GM21381 (cell line): Measurements from ENCODE around the gene SEMA3C.

Source experiments
- ATAC-seq: cut with Tn5 transposase; IDR thresholded peaks from one replicate; pipeline ENCODE4 v1.9.1; 2021; ENCODE audit warnings: mild to moderate bottlenecking, moderate library complexity; ENCODE audit not compliant: unreplicated experiment

Gene SEMA3C

DNA sequence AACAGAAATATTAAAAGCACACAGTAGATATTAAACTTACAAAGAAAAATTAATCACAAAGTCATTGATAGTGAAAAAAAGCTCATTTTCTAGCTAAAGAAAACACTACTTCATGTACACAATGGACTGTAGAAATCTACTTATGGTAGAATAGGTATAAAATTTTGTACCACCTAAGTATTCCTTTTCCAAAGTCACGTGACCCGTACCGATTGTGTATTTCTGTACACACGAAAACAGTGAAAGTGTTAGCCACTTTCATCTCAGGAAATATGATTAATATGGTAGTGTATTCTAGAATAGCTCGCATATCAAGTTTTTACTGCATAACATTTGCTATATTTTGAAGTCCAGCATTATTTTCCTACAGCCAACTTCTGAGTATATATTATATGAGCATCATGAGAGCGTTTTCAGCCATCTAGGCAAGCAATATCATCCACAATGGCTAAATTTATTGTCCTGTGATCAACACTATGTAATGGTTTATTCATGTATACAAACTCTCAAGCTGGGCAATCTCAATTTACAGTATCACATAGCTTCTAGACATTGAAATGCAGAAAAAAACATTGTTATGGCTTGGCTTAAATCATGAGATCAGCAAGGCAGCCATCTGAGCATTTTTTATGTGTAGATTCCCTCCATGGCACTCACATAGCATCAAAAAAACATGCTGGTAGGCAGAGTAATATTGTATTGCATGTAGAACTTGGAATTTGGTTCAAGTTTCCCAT lies 165.7 kb downstream of the SEMA3C start:
- no peak for ATAC-seq

DNA sequence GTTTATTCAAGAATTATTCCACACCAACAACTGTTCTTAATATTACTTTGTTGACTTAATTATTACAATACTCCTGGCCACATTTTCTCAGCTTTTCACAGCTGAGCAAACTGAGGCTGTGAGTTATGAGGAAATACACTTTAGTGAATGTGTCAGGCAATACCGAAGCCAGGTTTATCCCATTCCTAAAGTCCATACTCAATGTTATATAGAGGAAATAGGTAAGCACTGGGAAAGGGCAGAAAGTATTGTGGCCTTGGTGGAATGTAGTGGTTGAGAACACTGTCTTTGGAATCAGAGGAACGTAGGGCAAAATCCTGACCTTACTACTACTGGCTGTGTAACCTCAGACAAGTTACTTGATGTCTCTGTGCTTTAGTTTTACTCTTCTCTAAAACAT lies 169.6 kb downstream of the SEMA3C start:
- ATAC-seq, result no peak

DNA sequence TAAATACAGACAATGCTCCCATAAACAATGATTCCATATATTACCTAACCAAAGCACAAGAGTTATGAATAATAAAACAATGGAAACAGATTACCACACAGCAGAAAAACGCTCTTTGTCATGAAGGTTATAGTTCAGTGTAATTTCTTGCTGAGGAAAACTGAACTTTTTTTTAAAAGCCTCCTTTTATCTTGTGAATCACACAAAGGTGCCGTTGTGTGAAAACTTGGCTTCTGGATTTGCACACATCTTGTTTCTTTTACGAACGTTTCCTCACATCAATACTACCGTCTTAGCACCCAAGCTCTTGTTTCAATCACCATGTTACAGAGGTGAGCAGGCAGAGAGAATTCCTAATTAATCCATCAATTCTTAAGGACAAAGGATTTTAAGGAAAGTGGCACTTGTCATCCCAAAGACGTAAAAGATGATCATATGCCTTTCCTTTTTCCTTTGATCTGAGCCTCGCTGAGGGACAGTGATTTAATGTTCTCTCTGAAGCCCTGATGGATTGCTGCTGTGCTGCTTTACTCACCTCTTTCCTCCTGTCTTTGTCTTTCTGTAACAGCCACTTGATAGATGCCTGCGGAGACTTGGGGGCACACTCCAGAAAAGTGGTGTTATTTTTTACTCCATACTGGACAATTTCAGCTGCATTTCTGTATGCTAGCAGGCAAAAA lies 170.3 kb downstream of the SEMA3C start:
- ATAC-seq, result no peak

DNA sequence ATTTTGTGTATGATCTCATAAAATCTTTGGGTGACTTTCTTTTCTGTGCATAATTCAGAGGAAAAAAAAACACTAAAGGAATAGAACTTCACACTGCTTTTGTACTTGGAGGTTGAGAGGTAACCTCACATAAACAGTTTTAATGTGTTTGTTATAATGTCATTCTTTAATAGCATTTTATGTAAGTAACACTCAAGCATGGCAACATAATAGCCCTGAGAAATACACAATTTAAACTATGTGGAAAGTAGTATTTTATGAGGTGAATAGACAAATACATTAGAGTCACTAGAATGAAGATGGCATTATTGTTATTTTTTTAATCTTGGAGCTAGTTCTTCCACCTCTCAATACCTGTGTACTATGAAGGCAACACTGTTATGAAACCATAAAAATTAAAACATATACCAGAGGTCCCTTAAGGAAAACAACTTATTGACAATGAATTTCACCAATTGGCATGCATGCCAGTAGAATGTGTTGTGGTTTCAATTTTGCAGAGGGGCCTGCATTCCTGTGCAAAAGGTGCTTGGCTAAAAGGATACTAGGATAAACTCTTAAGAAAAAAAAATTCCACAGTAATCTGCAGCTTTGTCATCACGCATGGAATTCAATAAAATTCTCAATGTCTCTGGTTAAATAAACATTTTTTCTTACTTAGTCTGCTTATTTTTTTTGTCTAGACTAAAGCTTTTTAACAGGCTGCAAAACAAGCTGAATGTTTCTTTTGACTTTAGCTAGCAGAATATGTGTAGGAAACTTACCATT lies 177.9 kb downstream of the SEMA3C start:
- ATAC-seq, result no peak

DNA sequence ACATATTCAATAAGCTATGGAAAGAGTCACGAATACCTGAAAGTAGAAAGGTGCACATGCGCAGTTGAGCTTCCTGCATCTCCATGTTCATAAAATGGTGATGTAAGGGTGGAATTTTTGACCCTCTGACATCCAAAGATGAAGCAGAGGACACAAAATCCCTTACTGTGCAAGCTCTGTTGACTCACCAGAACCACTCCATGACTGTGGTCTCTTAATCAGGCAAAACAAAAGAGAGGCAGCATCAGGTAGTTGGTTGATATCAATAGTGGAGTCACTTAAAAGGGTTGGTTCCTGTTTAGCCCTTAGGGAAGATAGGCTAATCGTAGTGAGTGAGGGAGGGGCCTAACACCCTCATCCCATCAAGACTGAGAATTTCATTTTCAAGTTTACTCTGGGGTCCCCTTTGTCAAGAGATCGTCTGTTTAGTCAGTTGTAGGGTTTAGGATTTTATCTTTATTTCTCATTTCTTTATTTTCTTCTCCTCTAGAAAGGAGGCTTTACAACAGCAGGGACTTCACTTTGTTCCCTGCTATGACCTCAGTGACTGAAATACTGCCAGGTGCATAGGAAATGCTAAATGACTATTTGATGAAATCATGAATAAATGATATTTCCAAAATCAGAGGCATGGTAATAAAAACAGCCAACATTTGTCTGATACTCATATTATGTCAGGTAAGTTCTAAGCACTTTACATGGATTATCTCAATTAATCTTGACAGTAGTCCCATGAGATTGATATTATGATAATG lies 182.3 kb downstream of the SEMA3C start:
- no peak for ATAC-seq

DNA sequence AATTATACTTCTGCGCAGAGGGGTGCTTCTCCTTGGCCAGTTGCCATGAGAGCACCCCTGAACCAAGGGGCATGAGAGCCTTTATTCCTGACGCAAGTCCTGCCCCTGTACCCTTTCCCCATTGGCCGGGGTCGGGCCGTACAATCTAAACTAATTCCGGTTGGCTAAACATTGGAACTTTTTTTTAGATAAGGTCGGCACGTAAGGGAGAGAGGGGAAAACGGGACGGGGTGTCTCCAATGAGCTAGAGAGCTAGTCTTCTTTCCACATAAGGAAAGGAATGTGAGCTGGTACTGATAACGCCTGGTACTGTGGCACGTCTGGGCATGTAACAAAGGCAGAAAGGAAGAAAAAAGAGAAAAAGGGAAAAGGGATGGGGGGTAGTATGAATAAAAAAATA lies 183.5 kb downstream of the SEMA3C start:
- ATAC-seq, result no peak

DNA sequence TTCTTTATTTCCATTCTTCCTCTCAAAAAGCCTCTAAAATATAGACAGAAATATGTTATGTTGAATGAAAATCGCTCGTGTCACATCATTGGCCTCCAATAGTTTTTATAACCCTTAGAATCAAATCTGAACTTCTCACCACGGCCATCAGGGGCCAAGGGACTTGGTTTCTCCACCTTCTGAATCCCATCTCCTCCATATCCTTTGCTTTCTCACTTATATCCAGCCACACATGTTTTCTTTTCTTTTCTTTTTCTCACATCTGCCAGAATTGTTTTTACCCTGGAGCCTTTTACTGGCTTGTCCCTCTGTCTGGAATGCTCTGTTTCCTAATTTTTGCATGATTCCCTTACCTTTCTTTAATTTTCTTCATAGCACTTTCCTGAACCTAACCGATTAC lies 184.8 kb downstream of the SEMA3C start:
- no peak for ATAC-seq

DNA sequence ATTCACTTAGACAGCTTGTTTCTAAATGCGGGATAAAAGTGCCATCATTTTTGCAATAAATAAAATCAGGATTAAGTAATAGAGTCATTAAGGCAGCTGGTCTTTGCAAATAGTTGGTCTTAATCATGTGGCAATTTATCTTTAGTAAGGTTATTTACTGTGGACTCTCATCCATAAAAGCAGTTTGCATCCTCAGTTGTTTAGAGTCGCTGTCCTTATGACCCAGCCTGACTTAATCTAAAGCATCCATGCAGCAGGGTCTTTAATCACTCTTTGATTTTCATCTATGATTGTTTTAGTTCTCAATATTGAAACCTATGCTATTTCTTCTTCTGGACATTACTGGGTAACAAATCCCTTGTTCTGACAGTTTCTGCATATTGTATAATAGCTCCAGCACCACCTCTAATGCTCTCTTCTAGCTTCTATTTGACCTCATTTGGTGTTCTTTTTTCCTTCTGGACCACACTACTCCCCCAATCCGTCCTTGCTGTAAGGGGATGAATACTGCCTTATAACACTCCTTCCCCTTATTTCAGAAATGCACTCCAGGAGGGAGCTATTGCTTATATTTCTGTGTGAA lies 185.4 kb downstream of the SEMA3C start:
- no peak for ATAC-seq

DNA sequence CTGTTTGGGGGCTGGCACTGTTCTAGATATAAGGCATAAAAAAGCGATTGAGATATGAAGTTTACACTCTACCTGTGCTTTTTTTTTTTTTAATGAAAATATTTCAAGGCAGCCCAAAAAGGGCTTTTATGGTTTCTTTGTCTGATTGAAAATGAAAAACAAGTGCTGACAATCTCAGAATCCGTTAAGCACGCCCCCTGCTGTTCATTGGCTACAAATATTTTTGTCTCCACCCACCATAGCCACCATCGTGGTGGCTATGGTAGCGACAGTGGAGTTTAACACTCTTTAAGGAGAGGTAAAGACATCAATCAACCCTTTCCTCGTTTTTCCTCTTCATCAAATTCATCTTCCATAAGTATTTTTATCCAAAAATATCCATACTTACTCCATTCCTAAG lies 186.2 kb downstream of the SEMA3C start:
- no peak for ATAC-seq

DNA sequence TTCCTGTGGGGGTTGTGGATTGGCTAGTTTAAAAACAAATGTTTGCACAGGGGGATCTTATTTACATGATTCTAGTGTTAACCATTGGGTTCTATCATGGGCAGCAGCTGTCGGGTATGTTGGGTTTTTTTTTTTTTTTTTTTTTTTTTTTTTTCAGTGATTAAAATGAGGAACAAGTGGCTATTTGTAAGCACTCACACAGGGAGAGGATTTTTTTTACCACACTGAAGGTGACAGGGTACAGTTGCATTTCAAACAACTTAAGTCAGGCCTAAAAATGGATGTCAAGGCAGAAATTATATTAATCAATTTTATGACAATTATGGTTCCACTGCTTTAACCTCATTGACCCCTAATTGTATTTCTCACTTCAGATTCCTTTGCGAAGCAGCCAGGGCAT lies 187.6 kb downstream of the SEMA3C start:
- ATAC-seq, result no peak

DNA sequence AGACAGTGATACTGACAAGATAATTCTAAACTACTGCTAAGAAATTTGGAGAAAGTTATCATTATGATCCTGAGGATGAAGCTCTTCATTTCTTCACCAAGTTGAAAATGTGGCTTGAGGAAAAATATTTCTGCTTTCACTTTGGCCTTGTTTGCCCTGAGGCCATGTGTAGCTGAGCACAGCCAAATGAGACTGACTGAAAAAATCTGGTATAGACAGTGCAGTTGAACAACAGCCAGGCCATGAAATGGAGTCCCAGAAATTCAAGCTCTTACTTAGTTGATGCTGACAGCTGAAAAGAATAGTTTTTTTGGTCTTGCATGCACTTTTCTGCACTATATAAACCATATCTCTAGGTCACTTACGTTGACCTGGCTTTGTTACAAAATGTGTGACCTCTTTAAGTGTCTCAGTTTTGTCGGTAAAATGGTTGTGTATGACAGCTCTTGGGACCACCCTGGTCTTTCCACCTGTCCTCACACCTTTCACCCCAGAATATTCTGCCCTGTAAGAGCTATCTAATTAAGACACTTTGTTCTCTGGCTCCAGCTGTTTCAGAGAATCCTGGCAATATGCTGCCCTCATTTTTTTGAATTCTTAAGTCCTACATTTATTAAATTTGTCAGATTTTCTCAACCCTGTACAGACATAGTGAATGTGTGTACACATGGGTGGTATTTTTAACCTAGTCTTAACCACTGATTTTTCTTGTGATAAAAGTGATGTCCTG lies 189.1 kb downstream of the SEMA3C start:
- no peak for ATAC-seq

DNA sequence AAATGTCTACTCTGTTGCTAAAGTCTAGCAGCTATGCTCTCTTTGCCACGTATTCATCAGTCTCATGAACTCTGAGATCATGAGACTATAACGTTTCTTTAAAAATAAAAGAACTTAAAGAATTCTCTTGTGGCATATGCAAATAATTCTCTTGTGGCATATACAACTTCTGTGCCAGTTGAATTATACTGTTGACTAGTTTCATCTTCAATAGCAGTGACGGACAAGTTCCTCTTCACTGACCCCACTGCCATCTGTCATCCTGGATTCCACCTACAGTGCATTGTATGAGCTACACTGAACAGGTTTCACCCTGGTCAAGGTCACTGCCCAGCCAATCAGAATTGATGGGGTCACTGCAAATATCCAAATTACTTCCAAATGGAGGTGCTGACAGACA lies 192.2 kb downstream of the SEMA3C start:
- no peak for ATAC-seq

DNA sequence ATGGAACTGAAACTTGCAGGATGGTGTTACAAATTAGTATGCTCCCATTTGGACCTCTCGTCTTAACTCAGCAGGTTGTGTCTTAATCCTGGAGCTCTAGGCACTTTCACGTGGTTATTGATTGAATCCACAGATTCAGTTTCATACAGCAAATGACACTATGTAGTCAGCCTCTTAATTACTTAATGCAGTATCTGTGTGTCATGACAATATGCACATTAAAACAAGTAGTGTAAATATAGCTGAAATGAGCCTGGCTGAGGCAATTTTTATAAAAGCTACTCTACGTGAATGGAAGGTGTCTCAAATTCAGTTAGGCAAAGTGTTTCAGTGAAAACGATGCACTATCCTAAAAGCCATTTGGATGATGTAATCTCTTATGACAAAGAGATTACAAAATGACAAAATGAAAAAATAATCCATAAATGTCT lies 193.7 kb downstream of the SEMA3C start:
- ATAC-seq, result no peak

DNA sequence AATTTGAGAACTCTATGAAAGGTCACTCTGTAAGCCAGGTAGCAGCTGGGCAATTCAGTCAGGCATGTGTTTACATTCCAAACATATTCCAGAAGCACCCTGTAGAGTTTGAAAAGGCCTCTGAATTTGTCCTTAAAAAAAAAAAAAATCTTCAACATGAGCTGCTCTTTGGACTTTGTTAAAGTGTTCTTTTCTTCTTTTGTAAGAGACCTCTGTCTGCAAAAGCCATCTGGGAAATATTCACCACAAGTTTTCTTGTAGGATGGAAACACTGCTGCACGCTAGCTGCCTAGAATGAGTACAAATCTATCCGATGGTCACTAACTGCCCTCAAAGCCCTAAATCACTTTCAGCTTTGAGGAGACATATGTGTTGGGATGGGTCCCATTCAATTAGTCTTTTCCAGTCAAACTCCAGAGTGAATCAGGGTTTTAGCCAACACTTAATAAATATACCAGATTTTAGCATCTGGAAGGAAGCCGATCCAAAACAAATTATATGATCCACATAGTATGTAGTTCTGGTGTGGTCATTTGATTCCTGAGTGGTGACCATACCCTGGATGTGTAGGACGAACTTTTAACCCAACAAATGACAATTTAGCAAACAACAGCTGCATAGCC lies 194.5 kb downstream of the SEMA3C start:
- ATAC-seq, result no peak

DNA sequence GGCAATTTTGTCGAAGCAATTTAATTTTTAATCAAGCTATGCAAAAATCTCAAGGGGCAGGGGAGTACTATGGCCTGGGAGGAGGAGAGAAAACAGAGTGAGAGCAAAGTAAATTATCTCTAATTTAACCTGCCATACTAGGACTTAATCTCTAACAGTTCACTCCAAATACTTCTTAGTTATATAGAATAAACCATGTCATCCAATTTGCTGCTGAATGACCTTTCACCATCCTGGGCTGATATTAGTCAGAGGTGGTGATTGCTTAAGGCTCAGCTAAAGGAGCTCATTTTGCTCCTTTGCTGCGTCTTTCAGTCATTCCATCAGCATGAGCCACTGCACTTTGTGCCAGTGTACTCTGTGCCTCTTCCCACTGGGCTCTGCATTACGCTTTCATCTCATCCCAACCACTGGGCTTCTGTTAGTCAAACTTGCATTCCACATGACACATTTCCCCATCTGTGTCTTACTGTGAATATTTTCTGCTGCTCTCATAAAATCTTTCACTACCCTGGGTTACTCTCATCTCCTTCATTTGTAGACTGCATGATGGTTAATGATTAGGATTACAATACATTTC lies 196.1 kb downstream of the SEMA3C start:
- ATAC-seq, result no peak

DNA sequence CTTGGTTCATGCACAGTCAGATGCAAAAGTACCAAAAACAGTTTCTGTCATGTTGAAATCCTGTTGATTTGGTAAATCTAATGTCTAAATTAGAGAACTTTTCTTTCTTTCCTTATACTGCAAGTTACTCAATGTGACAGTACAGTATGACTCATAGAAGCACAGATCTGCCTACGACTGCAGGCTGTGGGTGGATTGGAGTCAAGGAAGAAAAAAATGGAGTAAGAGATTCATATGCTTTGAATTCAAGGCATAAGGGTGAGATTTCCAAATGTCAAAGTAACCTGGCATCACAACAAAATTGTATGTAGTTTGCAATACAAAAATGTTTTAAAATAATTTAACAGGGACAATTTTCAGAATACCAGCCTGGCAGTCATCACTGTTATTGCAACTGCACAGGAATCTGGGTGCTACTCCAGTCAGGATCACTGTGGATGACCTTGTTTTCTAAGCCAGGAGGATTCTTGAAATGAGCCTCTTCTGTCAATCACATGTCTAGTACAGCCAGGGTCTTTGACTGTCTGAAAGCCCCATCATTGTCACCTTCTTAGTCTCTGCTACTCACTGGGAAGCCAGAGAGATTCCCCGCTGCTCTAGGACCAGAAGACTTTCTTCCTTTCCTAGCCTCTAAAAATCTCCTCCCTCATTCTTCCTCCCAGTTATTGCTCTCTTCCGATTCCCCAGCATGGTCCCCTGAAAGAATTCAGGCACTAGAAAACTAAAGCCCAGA lies 196.8 kb downstream of the SEMA3C start:
- no peak for ATAC-seq

DNA sequence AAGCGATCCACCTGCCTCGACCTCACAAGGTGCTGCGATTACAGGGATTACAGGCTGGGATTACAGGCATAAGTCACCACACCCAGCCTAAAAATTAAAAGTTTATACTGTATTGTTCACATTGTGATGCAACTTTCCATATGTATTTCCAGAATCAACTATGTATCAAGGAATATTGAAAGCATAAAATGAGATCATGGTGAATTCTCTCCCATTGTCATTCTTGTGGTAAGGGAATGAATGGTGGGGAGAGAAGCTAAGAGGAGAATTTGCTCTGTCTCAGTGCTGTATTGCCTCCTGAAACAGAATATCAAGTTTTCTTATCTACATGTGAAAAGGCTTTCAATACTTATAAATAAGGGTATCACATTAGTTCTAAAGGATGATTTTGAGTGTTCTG lies 198.7 kb downstream of the SEMA3C start:
- ATAC-seq, result no peak

DNA sequence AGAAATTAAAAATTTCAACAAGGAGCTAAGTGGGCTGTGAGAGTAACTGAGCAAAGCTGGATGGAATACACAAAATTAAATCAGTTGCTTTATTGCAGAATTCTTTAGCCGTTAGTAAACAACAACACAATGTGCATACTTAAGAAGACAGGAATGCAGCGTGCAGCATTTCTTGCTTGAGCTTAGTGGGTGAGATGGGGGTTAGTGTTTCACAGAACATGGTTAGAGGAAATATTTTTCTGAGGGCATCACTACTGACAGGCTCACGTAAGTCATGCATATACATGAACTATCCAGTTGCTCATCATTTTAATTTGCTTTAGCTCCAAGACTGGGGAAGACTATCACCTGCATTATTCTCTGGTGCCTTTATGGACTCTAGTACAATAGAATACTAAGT lies 199.6 kb downstream of the SEMA3C start:
- no peak for ATAC-seq

DNA sequence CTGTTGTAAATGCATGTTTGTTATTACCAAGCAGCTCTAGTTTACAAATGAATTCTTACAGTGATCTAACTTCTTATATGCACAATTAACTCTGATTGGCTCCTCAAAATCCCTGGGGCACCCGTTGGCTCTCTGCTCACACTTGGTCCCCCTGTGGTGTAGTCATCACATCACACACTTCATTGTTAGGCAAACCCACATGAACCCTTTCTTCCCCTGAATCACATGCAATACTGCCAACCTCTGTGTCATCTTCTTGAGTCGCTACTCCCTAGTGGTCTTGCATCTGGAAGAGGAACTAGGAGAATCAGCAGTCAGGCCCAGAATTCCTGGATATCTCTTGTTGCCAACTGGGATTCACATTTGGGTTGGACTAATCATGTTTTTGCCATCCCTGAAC lies 207.3 kb downstream of the SEMA3C start:
- ATAC-seq, result no peak
